A673 (cell line): Measurements from ENCODE around the gene DDI1.
"Not testable (repeated sequence)": the region's sequence is repeated elsewhere in the genome, so short reads cannot be mapped to it uniquely, and the experiment has no call there.

Experiments
- CTCF ChIP-seq: fragments of 300-800, 200-600 bp; sonication (generic); conservative IDR thresholded peaks from 2 replicates; pipeline ENCODE4 v1.5.1; 2017; ENCODE audit warnings: low read depth, mild to moderate bottlenecking, antibody characterized with exemption, low read length, moderate library complexity, mixed read lengths
- EZH2 ChIP-seq: fragments of 200-600 bp; sonication (generic); IDR thresholded peaks from 2 replicates; pipeline ENCODE4 v1.6.1; 2017; ENCODE audit warnings: borderline replicate concordance, low read depth, mild to moderate bottlenecking, mixed read lengths, antibody characterized with exemption, low read length; ENCODE audit not compliant: poor library complexity, severe bottlenecking

- not testable (repeated sequence) for TF ChIP-seq CTCF, EZH2
These were observed 10.4 kb downstream of the DDI1 start for GRCh38 chr11:104046858-104047257.
